Testis (tissue), 2 donors: Measurements from ENCODE around the gene CELSR2.

ENCODE experiments used
- CTCF ChIP-seq, 3 experiments: fragments of 450-650 bp in 2 of 3; fragments of 200-600 bp in 1 of 3; sonication (generic) in 1 of 3; IDR thresholded peaks; one replicate each; pipeline ENCODE4 v1.5.1; 2016 to 2019; ENCODE audit warnings: antibody characterized with exemption in 3 of 3, mild to moderate bottlenecking in 2 of 3, moderate library complexity in 1 of 3
- POLR2A ChIP-seq: fragments of 450-650 bp; IDR thresholded peaks from one replicate; pipeline ENCODE4 v1.6.1; 2017; ENCODE audit warnings: antibody characterized with exemption, mild to moderate bottlenecking, moderate library complexity

- TF ChIP-seq CTCF (IDR thresholded peaks at IDR 0.05) (no peak), POLR2A (no peak)
Measured at GRCh38 chr1:109256971-109257681, 7.8 kb downstream of the CELSR2 start.
